Astrocyte (in vitro differentiated cells and primary cell): ENCODE measurements around the gene OR2AK2. TPM values are rescaled to one million over a fixed set of nuclear protein-coding genes. Genes with fewer than 3 reads are reported as not detected.

Experiments
- DNase-seq: peaks from one replicate; pipeline ENCODE4 v3.0.0-alpha.2; 2010; ENCODE audit warnings: low read depth
- FAIRE-seq: peaks from 2 replicates; lab custom pipeline; 2011; peaks lifted over from hg19 to GRCh38; lab: Jason Lieb, UNC
- H2AFZ ChIP-seq: 2 replicates; pipeline ENCODE4 v1.6.0; 2012; ENCODE audit warnings: low read depth, low read length, inconsistent platforms
- H3K27ac ChIP-seq: 2 replicates; pipeline ENCODE4 v1.5.1; 2011; ENCODE audit warnings: low read depth, low read length, inconsistent platforms
- H3K27me3 ChIP-seq: 2 replicates; pipeline ENCODE4 v1.6.0; 2011; ENCODE audit warnings: low read length, inconsistent platforms; ENCODE audit not compliant: insufficient read depth
- H3K36me3 ChIP-seq: 2 replicates; pipeline ENCODE4 v1.5.1; 2011; ENCODE audit warnings: low read length, inconsistent platforms; ENCODE audit not compliant: insufficient read depth
- H3K4me1 ChIP-seq: 2 replicates; pipeline ENCODE4 v1.5.1; 2011; ENCODE audit warnings: low read length, inconsistent platforms; ENCODE audit not compliant: insufficient read depth
- H3K4me2 ChIP-seq: 2 replicates; pipeline ENCODE4 v1.6.0; 2012; ENCODE audit warnings: low read length, inconsistent platforms
- H3K4me3 ChIP-seq: 2 replicates; pipeline ENCODE4 v1.5.1; 2011; ENCODE audit warnings: low read depth, mild to moderate bottlenecking, low read length, inconsistent platforms; ENCODE audit not compliant: insufficient read depth
- H3K79me2 ChIP-seq: 2 replicates; pipeline ENCODE4 v1.6.0; 2012; ENCODE audit warnings: mild to moderate bottlenecking, low read length, inconsistent platforms; ENCODE audit not compliant: insufficient read depth
- H3K9ac ChIP-seq: 2 replicates; pipeline ENCODE4 v1.6.0; 2012; ENCODE audit warnings: mild to moderate bottlenecking, low read length, inconsistent platforms
- H3K9me3 ChIP-seq: 2 replicates; pipeline ENCODE4 v1.5.1; 2012; ENCODE audit warnings: low read depth, mild to moderate bottlenecking, low read length, inconsistent platforms; ENCODE audit not compliant: insufficient read depth
- H4K20me1 ChIP-seq: 2 replicates; pipeline ENCODE4 v1.6.0; 2012; ENCODE audit warnings: low read length, inconsistent platforms; ENCODE audit not compliant: insufficient read depth
- H3K27ac Mint-ChIP-seq: one replicate; pipeline ENCODE4 v1.8.0; 2021; ENCODE audit warnings: mild to moderate bottlenecking, mixed read lengths; ENCODE audit not compliant: unreplicated experiment
- H3K27me3 Mint-ChIP-seq: one replicate; pipeline ENCODE4 v1.8.0; 2021; ENCODE audit warnings: low read depth, mixed read lengths; ENCODE audit not compliant: unreplicated experiment
- H3K36me3 Mint-ChIP-seq: one replicate; pipeline ENCODE4 v1.8.0; 2021; ENCODE audit warnings: low read depth, mixed read lengths; ENCODE audit not compliant: unreplicated experiment
- H3K4me1 Mint-ChIP-seq: one replicate; pipeline ENCODE4 v1.8.0; 2021; ENCODE audit warnings: low read depth, mixed read lengths; ENCODE audit not compliant: unreplicated experiment
- H3K4me3 Mint-ChIP-seq: one replicate; pipeline ENCODE4 v1.8.0; 2021; ENCODE audit warnings: mild to moderate bottlenecking, moderate library complexity, mixed read lengths; ENCODE audit not compliant: unreplicated experiment
- H3K9me3 Mint-ChIP-seq: one replicate; pipeline ENCODE4 v1.8.0; 2021; ENCODE audit warnings: mild to moderate bottlenecking, mixed read lengths; ENCODE audit not compliant: unreplicated experiment
- CTCF ChIP-seq: IDR thresholded peaks from 2 replicates; pipeline ENCODE4 v1.5.1; 2011; ENCODE audit warnings: low read depth, mild to moderate bottlenecking, inconsistent platforms, low read length, moderate library complexity; ENCODE audit not compliant: insufficient read depth
- EZH2 ChIP-seq: IDR thresholded peaks from 2 replicates; pipeline ENCODE4 v1.6.1; 2012; ENCODE audit warnings: mild to moderate bottlenecking, low read length, inconsistent platforms; ENCODE audit not compliant: insufficient read depth
- total RNA-seq: library from RNA; stranded (reverse); gene quantifications from 2 replicates; pipeline ENCODE4 v1.2.1, GENCODE V29; 2021

OR2AK2 gene
- total RNA-seq, 1 donor from 2014 or later = not detected

DNA sequence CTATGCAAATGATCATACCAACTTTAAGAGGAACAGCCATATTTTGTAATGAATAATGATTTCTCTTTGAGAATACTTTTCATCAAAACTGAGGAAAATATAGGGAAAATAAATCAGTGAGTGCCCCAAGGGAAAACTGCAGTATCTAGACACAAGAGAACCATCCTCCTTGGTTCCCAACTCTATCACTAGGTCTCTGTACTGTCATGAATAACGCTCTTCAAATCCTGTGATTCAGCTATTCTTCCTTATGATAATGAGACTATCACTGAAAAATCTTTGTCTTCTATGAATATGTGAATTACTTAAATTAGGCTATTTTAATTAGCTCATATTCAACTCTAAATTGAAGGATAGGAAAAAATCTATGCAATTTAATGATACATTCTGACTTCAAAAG lies 50.8 kb downstream of the OR2AK2 start:
- H4K20me1 ChIP-seq = no peaks in the 10 kb centered on the region
- no peak for FAIRE-seq
- no peak overlapping the region for H3K9ac ChIP-seq
- H3K4me3 ChIP-seq = no peak overlapping the region
- peaks cover 7% of the 10 kb centered on the region for H3K9me3 Mint-ChIP-seq
- no peaks in the 10 kb centered on the region for H3K4me1 Mint-ChIP-seq
- no peaks in the 10 kb centered on the region for H3K27me3 Mint-ChIP-seq
- H3K27ac ChIP-seq = no peak overlapping the region
- H2AFZ ChIP-seq = no peak overlapping the region
- no peaks in the 10 kb centered on the region for H3K36me3 Mint-ChIP-seq
- H3K9me3 ChIP-seq = peaks cover 8% of the 10 kb centered on the region
- no peak for DNase-seq
- no peak overlapping the region for H3K4me2 ChIP-seq
- no peaks in the 10 kb centered on the region for H3K79me2 ChIP-seq
- no peak overlapping the region for H3K4me3 Mint-ChIP-seq
- H3K4me1 ChIP-seq = no peaks in the 10 kb centered on the region
- H3K36me3 ChIP-seq = no peaks in the 10 kb centered on the region
- H3K27me3 ChIP-seq = no peaks in the 10 kb centered on the region
- TF ChIP-seq CTCF = no peak
- TF ChIP-seq EZH2 = no peak
- H3K27ac Mint-ChIP-seq = no peak overlapping the region

Other genes starting within 250 kb of the OR2AK2 start
- not detected in 2 replicates for gene OR6F1, start 248.6 kb upstream of the OR2AK2 start, total RNA-seq
- not detected in 2 replicates for gene OR14K1, start 226.6 kb upstream of the OR2AK2 start, total RNA-seq
- gene OR14A2, start 217.1 kb upstream of the OR2AK2 start, total RNA-seq = not detected in 2 replicates
- not detected in 2 replicates for gene OR1C1, start 204.7 kb upstream of the OR2AK2 start, total RNA-seq
- gene OR14A16, start 141.1 kb upstream of the OR2AK2 start, total RNA-seq = not detected in 2 replicates
- not detected in 2 replicates for gene OR11L1, start 123.3 kb upstream of the OR2AK2 start, total RNA-seq
- gene TRIM58, start 108.0 kb upstream of the OR2AK2 start, total RNA-seq = 20.6 and 31.0 TPM in 2 replicates
- gene OR2W3, start 69.6 kb upstream of the OR2AK2 start, total RNA-seq = 4.0 and 5.9 TPM in 2 replicates
- gene OR2T8, start 45.0 kb upstream of the OR2AK2 start, total RNA-seq = not detected in 2 replicates
- gene OR2AJ1, start 40.3 kb upstream of the OR2AK2 start, total RNA-seq = not detected in 2 replicates
- gene OR2L8, start 16.4 kb upstream of the OR2AK2 start, total RNA-seq = not detected in 2 replicates
- gene OR2L5, start 48.4 kb downstream of the OR2AK2 start, total RNA-seq = not detected in 2 replicates
- gene OR2L2, start 64.8 kb downstream of the OR2AK2 start, total RNA-seq = not detected in 2 replicates
- not detected in 2 replicates for gene OR2L3, start 81.6 kb downstream of the OR2AK2 start, total RNA-seq
- gene OR2L13, start 130.0 kb downstream of the OR2AK2 start, total RNA-seq = not detected in 2 replicates
- gene OR2M5, start 179.9 kb downstream of the OR2AK2 start, total RNA-seq = not detected in 2 replicates
- gene OR2M2, start 209.6 kb downstream of the OR2AK2 start, total RNA-seq = not detected in 2 replicates
- not detected in 2 replicates for gene OR2M3, start 232.0 kb downstream of the OR2AK2 start, total RNA-seq